ENCODE measurements around the gene BCL3. TPM values are rescaled to one million over a fixed set of nuclear protein-coding genes. Genes with fewer than 3 reads are reported as not detected.

Gene BCL3
- total and polyA plus RNA-seq, 2 of the 13 experiments (the other 11 are each of a cell fraction or from before 2014, with no cell fraction given) = 2.3 to 4.0 TPM

DNA sequence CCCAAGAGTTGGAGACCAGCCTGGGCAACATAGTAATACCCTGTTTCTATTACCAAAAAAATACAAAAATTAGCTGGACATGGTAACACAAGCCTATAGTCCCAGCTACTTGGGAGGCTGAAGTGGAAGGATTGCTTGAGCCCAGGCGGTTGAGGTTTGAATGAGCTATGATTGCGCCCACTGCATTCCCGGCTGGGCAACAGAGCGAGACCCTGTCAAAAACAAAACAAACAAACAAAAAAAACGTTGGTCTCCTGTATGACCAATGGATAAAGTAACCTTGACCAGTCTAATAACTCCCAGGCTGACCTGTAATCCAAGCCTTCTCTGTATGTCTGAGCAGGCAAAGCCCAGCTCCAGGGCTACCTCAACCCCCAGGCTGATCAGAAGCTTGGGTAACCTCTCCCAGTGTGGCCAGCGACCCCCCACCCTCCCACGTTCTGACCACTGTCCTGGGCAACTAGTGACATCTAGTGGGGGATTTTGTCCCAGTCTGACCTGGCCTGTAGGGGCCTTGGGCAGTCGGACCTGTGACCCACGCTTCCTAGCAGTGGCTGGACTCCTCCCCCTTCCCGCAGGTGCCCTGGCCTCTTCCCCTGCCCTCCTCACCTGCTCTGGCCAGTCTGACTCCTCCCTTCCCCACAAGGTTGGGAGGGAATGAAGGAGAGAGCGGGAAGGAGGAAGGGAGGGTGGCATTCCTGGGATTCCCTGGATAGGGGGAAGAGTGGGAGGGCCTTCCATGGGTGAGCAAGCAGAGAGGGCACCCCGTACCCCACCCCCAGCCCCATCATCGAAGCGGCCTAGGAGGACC, 59.3 kb downstream of the BCL3 start (continued):
- TF ChIP-seq, protein P1, sequence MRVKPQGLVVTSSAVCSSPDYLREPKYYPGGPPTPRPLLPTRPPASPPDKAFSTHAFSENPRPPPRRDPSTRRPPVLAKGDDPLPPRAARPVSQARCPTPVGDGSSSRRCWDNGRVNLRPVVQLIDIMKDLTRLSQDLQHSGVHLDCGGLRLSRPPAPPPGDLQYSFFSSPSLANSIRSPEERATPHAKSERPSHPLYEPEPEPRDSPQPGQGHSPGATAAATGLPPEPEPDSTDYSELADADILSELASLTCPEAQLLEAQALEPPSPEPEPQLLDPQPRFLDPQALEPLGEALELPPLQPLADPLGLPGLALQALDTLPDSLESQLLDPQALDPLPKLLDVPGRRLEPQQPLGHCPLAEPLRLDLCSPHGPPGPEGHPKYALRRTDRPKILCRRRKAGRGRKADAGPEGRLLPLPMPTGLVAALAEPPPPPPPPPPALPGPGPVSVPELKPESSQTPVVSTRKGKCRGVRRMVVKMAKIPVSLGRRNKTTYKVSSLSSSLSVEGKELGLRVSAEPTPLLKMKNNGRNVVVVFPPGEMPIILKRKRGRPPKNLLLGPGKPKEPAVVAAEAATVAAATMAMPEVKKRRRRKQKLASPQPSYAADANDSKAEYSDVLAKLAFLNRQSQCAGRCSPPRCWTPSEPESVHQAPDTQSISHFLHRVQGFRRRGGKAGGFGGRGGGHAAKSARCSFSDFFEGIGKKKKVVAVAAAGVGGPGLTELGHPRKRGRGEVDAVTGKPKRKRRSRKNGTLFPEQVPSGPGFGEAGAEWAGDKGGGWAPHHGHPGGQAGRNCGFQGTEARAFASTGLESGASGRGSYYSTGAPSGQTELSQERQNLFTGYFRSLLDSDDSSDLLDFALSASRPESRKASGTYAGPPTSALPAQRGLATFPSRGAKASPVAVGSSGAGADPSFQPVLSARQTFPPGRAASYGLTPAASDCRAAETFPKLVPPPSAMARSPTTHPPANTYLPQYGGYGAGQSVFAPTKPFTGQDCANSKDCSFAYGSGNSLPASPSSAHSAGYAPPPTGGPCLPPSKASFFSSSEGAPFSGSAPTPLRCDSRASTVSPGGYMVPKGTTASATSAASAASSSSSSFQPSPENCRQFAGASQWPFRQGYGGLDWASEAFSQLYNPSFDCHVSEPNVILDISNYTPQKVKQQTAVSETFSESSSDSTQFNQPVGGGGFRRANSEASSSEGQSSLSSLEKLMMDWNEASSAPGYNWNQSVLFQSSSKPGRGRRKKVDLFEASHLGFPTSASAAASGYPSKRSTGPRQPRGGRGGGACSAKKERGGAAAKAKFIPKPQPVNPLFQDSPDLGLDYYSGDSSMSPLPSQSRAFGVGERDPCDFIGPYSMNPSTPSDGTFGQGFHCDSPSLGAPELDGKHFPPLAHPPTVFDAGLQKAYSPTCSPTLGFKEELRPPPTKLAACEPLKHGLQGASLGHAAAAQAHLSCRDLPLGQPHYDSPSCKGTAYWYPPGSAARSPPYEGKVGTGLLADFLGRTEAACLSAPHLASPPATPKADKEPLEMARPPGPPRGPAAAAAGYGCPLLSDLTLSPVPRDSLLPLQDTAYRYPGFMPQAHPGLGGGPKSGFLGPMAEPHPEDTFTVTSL (CRISPR knock-in tag; IDR thresholded peaks at IDR 0.05; ENCODE audit: borderline replicate concordance) = no peak
- TF ChIP-seq, protein P2, sequence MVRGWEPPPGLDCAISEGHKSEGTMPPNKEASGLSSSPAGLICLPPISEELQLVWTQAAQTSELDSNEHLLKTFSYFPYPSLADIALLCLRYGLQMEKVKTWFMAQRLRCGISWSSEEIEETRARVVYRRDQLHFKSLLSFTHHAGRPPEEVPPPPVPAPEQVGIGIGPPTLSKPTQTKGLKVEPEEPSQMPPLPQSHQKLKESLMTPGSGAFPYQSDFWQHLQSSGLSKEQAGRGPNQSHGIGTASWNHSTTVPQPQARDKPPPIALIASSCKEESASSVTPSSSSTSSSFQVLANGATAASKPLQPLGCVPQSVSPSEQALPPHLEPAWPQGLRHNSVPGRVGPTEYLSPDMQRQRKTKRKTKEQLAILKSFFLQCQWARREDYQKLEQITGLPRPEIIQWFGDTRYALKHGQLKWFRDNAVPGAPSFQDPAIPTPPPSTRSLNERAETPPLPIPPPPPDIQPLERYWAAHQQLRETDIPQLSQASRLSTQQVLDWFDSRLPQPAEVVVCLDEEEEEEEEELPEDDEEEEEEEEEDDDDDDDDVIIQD (CRISPR knock-in tag; IDR thresholded peaks at IDR 0.05; ENCODE audit: low read depth) = no peak; the same call in 1 of the 2 replicates
- TF ChIP-seq, protein P3, sequence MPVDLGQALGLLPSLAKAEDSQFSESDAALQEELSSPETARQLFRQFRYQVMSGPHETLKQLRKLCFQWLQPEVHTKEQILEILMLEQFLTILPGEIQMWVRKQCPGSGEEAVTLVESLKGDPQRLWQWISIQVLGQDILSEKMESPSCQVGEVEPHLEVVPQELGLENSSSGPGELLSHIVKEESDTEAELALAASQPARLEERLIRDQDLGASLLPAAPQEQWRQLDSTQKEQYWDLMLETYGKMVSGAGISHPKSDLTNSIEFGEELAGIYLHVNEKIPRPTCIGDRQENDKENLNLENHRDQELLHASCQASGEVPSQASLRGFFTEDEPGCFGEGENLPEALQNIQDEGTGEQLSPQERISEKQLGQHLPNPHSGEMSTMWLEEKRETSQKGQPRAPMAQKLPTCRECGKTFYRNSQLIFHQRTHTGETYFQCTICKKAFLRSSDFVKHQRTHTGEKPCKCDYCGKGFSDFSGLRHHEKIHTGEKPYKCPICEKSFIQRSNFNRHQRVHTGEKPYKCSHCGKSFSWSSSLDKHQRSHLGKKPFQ (CRISPR knock-in tag; IDR thresholded peaks at IDR 0.05; ENCODE audit: insufficient replicate concordance) = no peak
- TF ChIP-seq IKZF4 (CRISPR knock-in tag; IDR thresholded peaks at IDR 0.05; ENCODE audit: borderline replicate concordance, low read depth, not compliant biosample characterization) = no peak
- no peak for TF ChIP-seq ZBTB42 (CRISPR knock-in tag; IDR thresholded peaks at IDR 0.05)
- TF ChIP-seq HNRNPK (IDR thresholded peaks at IDR 0.05; ENCODE audit: low read depth, low read length, poor library complexity, severe bottlenecking) = no peak
- no peak for TF ChIP-seq RCOR2 (CRISPR knock-in tag; IDR thresholded peaks at IDR 0.05)
- no peak for TF ChIP-seq SETDB1 (CRISPR knock-in tag; IDR thresholded peaks at IDR 0.05; ENCODE audit: borderline replicate concordance)
- TF ChIP-seq, protein P4, sequence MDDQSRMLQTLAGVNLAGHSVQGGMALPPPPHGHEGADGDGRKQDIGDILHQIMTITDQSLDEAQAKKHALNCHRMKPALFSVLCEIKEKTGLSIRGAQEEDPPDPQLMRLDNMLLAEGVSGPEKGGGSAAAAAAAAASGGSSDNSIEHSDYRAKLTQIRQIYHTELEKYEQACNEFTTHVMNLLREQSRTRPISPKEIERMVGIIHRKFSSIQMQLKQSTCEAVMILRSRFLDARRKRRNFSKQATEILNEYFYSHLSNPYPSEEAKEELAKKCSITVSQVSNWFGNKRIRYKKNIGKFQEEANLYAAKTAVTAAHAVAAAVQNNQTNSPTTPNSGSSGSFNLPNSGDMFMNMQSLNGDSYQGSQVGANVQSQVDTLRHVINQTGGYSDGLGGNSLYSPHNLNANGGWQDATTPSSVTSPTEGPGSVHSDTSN (CRISPR knock-in tag; IDR thresholded peaks at IDR 0.05; ENCODE audit: borderline replicate concordance) = no peak
- TF ChIP-seq KDM6A (CRISPR knock-in tag; IDR thresholded peaks at IDR 0.05; ENCODE audit: low read depth) = no peak
- TF ChIP-seq ZNF556 (CRISPR knock-in tag; IDR thresholded peaks at IDR 0.05; ENCODE audit: borderline replicate concordance) = no peak
- no peak for TF ChIP-seq ZNF329 (CRISPR knock-in tag; IDR thresholded peaks at IDR 0.05; ENCODE audit: low read depth)
- no peak for TF ChIP-seq SUZ12 (IDR thresholded peaks at IDR 0.05; ENCODE audit: low read depth, low read length)
- TF ChIP-seq ZNF260 (CRISPR knock-in tag; IDR thresholded peaks at IDR 0.05; ENCODE audit: borderline replicate concordance, low read depth) = no peak
- no peak for TF ChIP-seq ZNF749 (CRISPR knock-in tag; IDR thresholded peaks at IDR 0.05; ENCODE audit: borderline replicate concordance)
- TF ChIP-seq, protein P5, sequence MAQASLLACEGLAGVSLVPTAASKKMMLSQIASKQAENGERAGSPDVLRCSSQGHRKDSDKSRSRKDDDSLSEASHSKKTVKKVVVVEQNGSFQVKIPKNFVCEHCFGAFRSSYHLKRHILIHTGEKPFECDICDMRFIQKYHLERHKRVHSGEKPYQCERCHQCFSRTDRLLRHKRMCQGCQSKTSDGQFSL (CRISPR knock-in tag; IDR thresholded peaks at IDR 0.05) = peak; percentile 92
- TF ChIP-seq NCOR1 (IDR thresholded peaks at IDR 0.05; ENCODE audit: borderline replicate concordance, low read length) = no peak
- no peak for TF ChIP-seq DNMT3B (CRISPR knock-in tag; conservative IDR thresholded peaks at IDR 0.05)
